Measurements from ENCODE around the gene WFDC13. TPM values are rescaled to one million over a fixed set of nuclear protein-coding genes. Genes with fewer than 3 reads are reported as not detected.

WFDC13 gene
- total RNA-seq, 4 donors from 2014 or later, result not detected

- H3K27me3 ChIP-seq, result no peaks in the 10 kb centered on the region
- no peak overlapping the region for H3K4me3 ChIP-seq
These were observed 40.8 kb downstream of the WFDC13 start for GRCh38 chr20:45742596-45742995.

GRCh38 chr20:45745015-45745414 lies 43.2 kb downstream of the WFDC13 start:
- Histone ChIP-seq H3K27ac (no peak overlapping the region), H3K9me3 (no peaks in the 10 kb centered on the region), H3K36me3 (no peaks in the 10 kb centered on the region), H3K27me3 (no peaks in the 10 kb centered on the region), H3K4me3 (no peak overlapping the region), H3K4me1 (no peaks in the 10 kb centered on the region)
- DNase-seq (ENCODE audit: low spot score in 2 of 2), result no peak
- TF ChIP-seq, protein P1, sequence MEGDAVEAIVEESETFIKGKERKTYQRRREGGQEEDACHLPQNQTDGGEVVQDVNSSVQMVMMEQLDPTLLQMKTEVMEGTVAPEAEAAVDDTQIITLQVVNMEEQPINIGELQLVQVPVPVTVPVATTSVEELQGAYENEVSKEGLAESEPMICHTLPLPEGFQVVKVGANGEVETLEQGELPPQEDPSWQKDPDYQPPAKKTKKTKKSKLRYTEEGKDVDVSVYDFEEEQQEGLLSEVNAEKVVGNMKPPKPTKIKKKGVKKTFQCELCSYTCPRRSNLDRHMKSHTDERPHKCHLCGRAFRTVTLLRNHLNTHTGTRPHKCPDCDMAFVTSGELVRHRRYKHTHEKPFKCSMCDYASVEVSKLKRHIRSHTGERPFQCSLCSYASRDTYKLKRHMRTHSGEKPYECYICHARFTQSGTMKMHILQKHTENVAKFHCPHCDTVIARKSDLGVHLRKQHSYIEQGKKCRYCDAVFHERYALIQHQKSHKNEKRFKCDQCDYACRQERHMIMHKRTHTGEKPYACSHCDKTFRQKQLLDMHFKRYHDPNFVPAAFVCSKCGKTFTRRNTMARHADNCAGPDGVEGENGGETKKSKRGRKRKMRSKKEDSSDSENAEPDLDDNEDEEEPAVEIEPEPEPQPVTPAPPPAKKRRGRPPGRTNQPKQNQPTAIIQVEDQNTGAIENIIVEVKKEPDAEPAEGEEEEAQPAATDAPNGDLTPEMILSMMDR (IDR thresholded peaks at IDR 0.05), result no peak
- TF ChIP-seq EP300 (IDR thresholded peaks at IDR 0.05), result no peak
- no peak for TF ChIP-seq POLR2A (IDR thresholded peaks at IDR 0.05)

More at GRCh38 chr20:45742596-45742995, 40.8 kb downstream of the WFDC13 start:
- H3K27ac ChIP-seq, result no peak overlapping the region
- TF ChIP-seq POLR2A (IDR thresholded peaks at IDR 0.05) (no peak), EP300 (IDR thresholded peaks at IDR 0.05) (no peak)
- TF ChIP-seq, protein P1 (IDR thresholded peaks at IDR 0.05), result no peak
- H3K9me3 ChIP-seq, result no peaks in the 10 kb centered on the region
- DNase-seq (ENCODE audit: low spot score in 2 of 2), result no peak
- no peaks in the 10 kb centered on the region for H3K4me1 ChIP-seq
- H3K36me3 ChIP-seq, result no peaks in the 10 kb centered on the region
- WGBS, 2 donors, result 84 to 85% methylated on average over 4 of the region's 4 CpGs

DNA sequence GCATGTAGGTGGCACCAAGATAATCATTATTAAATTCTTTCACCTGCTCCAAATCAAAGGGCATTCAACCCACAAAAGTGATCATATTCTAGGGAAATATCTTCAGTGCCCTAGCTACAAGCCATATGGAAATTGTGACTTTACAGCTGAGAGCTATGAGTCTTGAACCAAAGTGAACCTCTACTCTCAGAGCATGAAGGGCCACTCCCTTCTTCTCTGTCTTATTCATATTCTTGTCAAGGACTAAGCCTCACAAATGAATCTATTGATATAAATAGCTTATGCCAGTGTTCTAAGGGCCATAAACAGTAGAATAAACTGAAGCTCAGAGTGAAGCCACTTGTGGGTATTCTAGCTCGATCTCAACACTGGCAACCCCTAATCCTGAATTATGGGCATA lies 49.9 kb downstream of the WFDC13 start:
- DNase-seq (ENCODE audit: low spot score in 2 of 2), result no peak
- TF ChIP-seq, protein P1 (IDR thresholded peaks at IDR 0.05), result no peak
- 86 to 91% methylated on average over 1 of the region's 1 CpG for WGBS, 2 donors
- H3K36me3 ChIP-seq, result no peaks in the 10 kb centered on the region
- no peaks in the 10 kb centered on the region for H3K27me3 ChIP-seq
- no peaks in the 10 kb centered on the region for H3K4me1 ChIP-seq
- no peak overlapping the region for H3K4me3 ChIP-seq
- H3K9me3 ChIP-seq, result peaks cover 0 to 4% (median 0%) of the 10 kb centered on the region in 4 donors
- H3K27ac ChIP-seq, result no peak overlapping the region

DNA sequence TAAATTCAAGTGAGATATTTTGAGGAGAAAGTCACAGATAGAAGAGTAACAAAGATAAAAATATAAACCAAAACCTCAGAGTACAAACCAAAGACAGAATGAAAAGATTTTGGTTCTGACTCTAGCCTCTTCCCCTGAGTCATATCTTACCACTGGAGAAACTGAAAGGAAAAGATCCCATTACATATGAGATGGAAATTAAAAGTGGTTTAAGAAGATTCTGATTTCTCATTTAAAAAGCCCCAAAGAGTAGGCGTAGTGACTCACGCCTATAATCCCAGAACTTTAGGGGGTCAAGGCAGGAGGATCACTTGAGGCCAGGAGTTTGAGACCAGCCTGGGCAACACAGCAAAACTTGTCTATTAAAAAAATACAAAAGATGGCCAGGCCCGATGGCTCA lies 50.9 kb downstream of the WFDC13 start:
- H3K4me3 ChIP-seq, result no peak overlapping the region
- H3K27ac ChIP-seq, result no peak overlapping the region
- WGBS, 2 donors, result 81 to 83% methylated on average over 3 of the region's 3 CpGs
- no peak for DNase-seq (ENCODE audit: low spot score in 2 of 2)
- TF ChIP-seq, protein P1 (IDR thresholded peaks at IDR 0.05), result no peak
- TF ChIP-seq EP300 (IDR thresholded peaks at IDR 0.05) (no peak), POLR2A (IDR thresholded peaks at IDR 0.05) (no peak)
- no peaks in the 10 kb centered on the region for H3K36me3 ChIP-seq
- peaks cover 0 to 4% (median 0%) of the 10 kb centered on the region in 4 donors for H3K9me3 ChIP-seq
- no peaks in the 10 kb centered on the region for H3K27me3 ChIP-seq
- H3K4me1 ChIP-seq, result no peaks in the 10 kb centered on the region

- H3K27me3 ChIP-seq, result no peaks in the 10 kb centered on the region
- no peaks in the 10 kb centered on the region for H3K4me1 ChIP-seq
- H3K4me3 ChIP-seq, result no peak overlapping the region
- no peak overlapping the region for H3K27ac ChIP-seq
- TF ChIP-seq, protein P1 (IDR thresholded peaks at IDR 0.05), result no peak
- no peak for TF ChIP-seq POLR2A (IDR thresholded peaks at IDR 0.05)
- no peak for TF ChIP-seq EP300 (IDR thresholded peaks at IDR 0.05)
- H3K9me3 ChIP-seq, result peaks cover 0 to 4% (median 0%) of the 10 kb centered on the region in 4 donors
- H3K36me3 ChIP-seq, result no peaks in the 10 kb centered on the region
- no peak for DNase-seq (ENCODE audit: low spot score in 2 of 2)
- 81 to 82% methylated on average over 4 of the region's 4 CpGs for WGBS, 2 donors
These were observed 56.3 kb downstream of the WFDC13 start for GRCh38 chr20:45758096-45758495.

Small RNA genes lying within 50 kb of the gene (small RNA-seq; reads per million reads assigned to genes)
- gene MIR3617 (not detected), gene SPINT5P (not detected)

Other genes starting within 250 kb of the WFDC13 start
- gene WFDC2, start 232.3 kb upstream of the WFDC13 start, total RNA-seq, result 1 to 10 TPM in 1 of 4 donors, under 1 TPM in 1, not detected in 2; 0.84 to 3.5 TPM
- gene SPINT3, start 186.4 kb upstream of the WFDC13 start, total RNA-seq, result not detected
- not detected for gene WFDC6, start 162.6 kb upstream of the WFDC13 start, total RNA-seq
- not detected for gene EPPIN, start 154.6 kb upstream of the WFDC13 start, total RNA-seq
- not detected for gene WFDC8, start 122.8 kb upstream of the WFDC13 start, total RNA-seq
- not detected for gene WFDC10A, start 72.3 kb upstream of the WFDC13 start, total RNA-seq
- gene WFDC9, start 70.8 kb upstream of the WFDC13 start, total RNA-seq, result not detected
- not detected for gene WFDC11, start 31.8 kb upstream of the WFDC13 start, total RNA-seq
- under 1 TPM in 1 of 4 donors, not detected in 3; 0.84 TPM for gene WFDC10B, start 3.0 kb downstream of the WFDC13 start, total RNA-seq
- gene SPINT4, start 20.3 kb downstream of the WFDC13 start, total RNA-seq, result not detected
- gene WFDC3, start 89.8 kb downstream of the WFDC13 start, total RNA-seq, result 1 to 10 TPM in 1 of 4 donors, not detected in 3; 2.4 TPM
- gene DNTTIP1, start 89.9 kb downstream of the WFDC13 start, total RNA-seq, result 10 to 100 TPM; 17.4 to 33.6 (median 27.2) TPM
- gene UBE2C, start 110.6 kb downstream of the WFDC13 start, total RNA-seq, result 1 to 10 TPM in 2 of 4 donors, under 1 TPM in 1, not detected in 1; 0.78 to 6.9 (median 1.5) TPM
- 10 to 100 TPM in 1 of 4 donors, 1 to 10 TPM in 2, not detected in 1; 2.3 to 12.0 (median 6.5) TPM for gene TNNC2, start 125.3 kb downstream of the WFDC13 start, total RNA-seq
- gene SNX21, start 131.8 kb downstream of the WFDC13 start, total RNA-seq, result 100 to 1,000 TPM; 177 to 389 (median 240) TPM
- gene ACOT8, start 155.4 kb downstream of the WFDC13 start, total RNA-seq, result 10 to 100 TPM; 44.4 to 58.4 (median 52.5) TPM
- 1 to 10 TPM; 3.1 to 6.3 (median 4.8) TPM for gene ZSWIM3, start 155.6 kb downstream of the WFDC13 start, total RNA-seq
- gene ZSWIM1, start 179.2 kb downstream of the WFDC13 start, total RNA-seq, result 1 to 10 TPM; 4.5 to 8.2 (median 6.0) TPM
- gene SPATA25, start 185.6 kb downstream of the WFDC13 start, total RNA-seq, result 10 to 100 TPM in 1 of 4 donors, 1 to 10 TPM in 3; 2.6 to 18.3 (median 7.9) TPM
- 10 to 100 TPM in 3 of 4 donors, 1 to 10 TPM in 1; 7.7 to 42.9 (median 15.6) TPM for gene NEURL2, start 189.2 kb downstream of the WFDC13 start, total RNA-seq
- gene CTSA, start 189.3 kb downstream of the WFDC13 start, total RNA-seq, result 10 to 100 TPM; 50.4 to 87.3 (median 71.7) TPM
- 100 to 1,000 TPM in 3 of 4 donors, 10 to 100 TPM in 1; 74.7 to 713 (median 134) TPM for gene PLTP, start 210.1 kb downstream of the WFDC13 start, total RNA-seq
- 10 to 100 TPM; 52.2 to 59.0 (median 53.0) TPM for gene PCIF1, start 232.6 kb downstream of the WFDC13 start, total RNA-seq

All from tibial nerve (tissue), 4 donors.